ENCODE measurements around the gene CEP135.

GRCh38 chr4:56048383-56048701 lies 99.6 kb downstream of the CEP135 start:
- no peak for TF ChIP-seq EZH2 (IDR thresholded peaks at IDR 0.05; ENCODE audit: borderline replicate concordance, insufficient read depth, low read depth, low read length, poor library complexity, severe bottlenecking)
- TF ChIP-seq CTCF (IDR thresholded peaks at IDR 0.05) = no peak
